HG03175 (cell line): ENCODE results near the gene PIGBOS1.
"Not testable (repeated sequence)": the region's sequence is repeated elsewhere in the genome, so short reads cannot be mapped to it uniquely, and the experiment has no call there.

Experiments used
- ATAC-seq: cut with Tn5 transposase; IDR thresholded peaks from one replicate; pipeline ENCODE4 v1.9.1; 2021; ENCODE audit warnings: mild to moderate bottlenecking, moderate library complexity; ENCODE audit not compliant: unreplicated experiment

The PIGBOS1 gene

DNA sequence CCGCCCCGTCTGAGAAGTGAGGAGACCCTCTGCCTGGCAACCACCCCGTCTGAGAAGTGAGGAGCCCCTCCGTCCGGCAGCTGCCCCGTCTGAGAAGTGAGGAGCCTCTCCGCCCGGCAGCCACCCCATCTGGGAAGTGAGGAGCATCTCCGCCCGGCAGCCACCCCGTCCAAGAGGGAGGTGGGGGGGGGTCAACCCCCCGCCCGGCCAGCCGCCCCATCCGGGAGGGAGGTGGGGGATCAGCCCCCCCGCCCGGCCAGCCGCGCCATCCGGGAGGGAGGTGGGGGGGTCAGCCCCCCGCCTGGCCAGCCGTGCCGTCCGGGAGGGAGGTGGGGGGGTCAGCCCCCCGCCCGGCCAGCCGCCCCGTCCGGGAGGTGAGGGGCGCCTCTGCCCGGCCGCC is 16.1 kb downstream of the PIGBOS1 start:
- ATAC-seq = not testable (repeated sequence)

DNA sequence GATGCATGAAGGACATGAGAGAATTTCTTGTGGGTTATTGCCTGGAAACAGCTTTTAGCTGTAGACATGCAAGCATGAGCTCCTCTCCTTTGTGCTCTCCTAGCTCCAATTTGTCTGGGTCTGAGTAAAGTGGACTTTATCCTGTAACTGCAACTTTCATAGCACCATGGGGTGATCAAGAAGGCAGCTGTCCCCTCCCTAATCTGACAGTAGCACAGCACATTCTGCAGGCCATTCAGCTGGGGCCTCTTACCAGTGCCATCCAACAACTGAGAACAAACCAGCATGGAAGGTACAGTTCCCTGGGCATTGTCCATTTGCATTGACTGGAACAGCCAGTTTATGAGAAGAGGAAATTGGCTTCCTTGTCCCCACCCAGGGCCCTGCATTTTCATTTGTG is 21.6 kb downstream of the PIGBOS1 start:
- ATAC-seq = no peak

- ATAC-seq = peak; percentile 81
These were observed 28.3 kb downstream of the PIGBOS1 start for GRCh38 chr15:55290528-55291057.

GRCh38 chr15:55289746-55290527 is 29.0 kb downstream of the PIGBOS1 start, which contains the start of gene RAB27A:
RAB27A (minus strand) TSS chr15:55289813; CDS start chr15:55234934, 54,879 bp downstream.
- ATAC-seq = peak; percentile 65

- ATAC-seq = peak; percentile 32
These were observed 29.7 kb downstream of the PIGBOS1 start for GRCh38 chr15:55289011-55289745.

GRCh38 chr15:55288006-55288717 is 30.8 kb downstream of the PIGBOS1 start:
- ATAC-seq = no peak

- not testable (repeated sequence) for ATAC-seq
These were observed 32.3 kb downstream of the PIGBOS1 start for GRCh38 chr15:55286442-55287189.

GRCh38 chr15:55284426-55284825 is 34.5 kb downstream of the PIGBOS1 start:
- ATAC-seq = no peak

GRCh38 chr15:55283379-55284147 is 35.4 kb downstream of the PIGBOS1 start:
- ATAC-seq = no peak

- no peak for ATAC-seq
These were observed 36.6 kb downstream of the PIGBOS1 start for GRCh38 chr15:55282284-55282833.

DNA sequence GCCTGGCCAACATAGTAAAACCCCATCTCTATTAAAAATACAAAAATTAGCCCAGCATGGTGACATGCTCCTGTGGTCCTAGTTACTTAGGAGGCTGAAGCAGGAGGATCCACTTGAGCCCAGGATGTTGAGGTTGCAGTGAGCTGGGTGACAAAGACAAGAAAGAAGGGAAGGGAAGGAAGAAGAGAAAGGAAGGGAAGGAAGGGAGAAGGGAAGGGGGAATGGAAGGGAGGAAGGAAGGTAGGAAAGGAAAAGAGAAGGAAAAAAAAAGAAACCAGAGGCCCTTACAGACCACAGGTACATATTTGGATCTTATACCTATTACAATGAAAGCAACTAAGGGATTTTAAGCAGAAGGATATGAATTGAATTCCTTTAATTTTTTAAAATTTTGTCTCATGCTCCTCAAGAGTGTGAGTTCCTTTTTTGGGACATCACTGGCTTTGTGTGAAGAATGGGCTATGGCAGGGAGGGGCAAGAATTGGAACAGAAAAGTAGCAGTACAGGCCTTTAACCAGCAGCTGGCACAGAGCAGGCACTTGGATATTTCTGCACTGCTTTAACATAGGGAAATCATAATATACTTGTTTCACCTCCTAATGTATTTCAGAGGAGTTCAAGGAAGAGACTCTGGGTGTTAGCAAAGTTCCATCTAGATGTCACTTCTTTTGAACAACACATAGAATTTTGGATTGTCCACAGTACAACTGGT is 37.2 kb downstream of the PIGBOS1 start:
- ATAC-seq = no peak

DNA sequence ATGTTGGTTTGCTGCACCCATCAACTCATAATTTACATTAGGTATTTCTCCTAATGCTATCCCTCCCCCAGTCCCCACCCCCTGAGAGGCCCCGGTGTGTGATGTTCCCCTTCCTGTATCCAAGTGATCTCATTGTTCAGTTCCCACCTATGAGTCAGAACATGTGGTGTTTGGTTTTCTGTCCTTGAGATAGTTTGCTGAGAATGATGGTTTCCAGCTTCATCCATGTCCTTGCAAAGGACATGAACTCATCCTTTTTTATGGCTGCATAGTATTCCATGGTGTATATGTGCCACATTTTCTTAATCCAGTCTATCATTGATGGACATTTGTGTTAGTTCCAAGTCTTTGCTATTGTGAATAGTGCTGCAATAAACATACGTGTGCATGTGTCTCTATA is 38.3 kb downstream of the PIGBOS1 start:
- not testable (repeated sequence) for ATAC-seq

- ATAC-seq = peak; percentile 75
These were observed 39.1 kb downstream of the PIGBOS1 start for GRCh38 chr15:55279746-55280351.

- no peak for ATAC-seq
These were observed 39.7 kb downstream of the PIGBOS1 start for GRCh38 chr15:55279100-55279745.

- no peak for ATAC-seq
These were observed 41.2 kb downstream of the PIGBOS1 start for GRCh38 chr15:55277715-55278114.

GRCh38 chr15:55277116-55277564 is 41.8 kb downstream of the PIGBOS1 start:
- peak; percentile 73 for ATAC-seq

DNA sequence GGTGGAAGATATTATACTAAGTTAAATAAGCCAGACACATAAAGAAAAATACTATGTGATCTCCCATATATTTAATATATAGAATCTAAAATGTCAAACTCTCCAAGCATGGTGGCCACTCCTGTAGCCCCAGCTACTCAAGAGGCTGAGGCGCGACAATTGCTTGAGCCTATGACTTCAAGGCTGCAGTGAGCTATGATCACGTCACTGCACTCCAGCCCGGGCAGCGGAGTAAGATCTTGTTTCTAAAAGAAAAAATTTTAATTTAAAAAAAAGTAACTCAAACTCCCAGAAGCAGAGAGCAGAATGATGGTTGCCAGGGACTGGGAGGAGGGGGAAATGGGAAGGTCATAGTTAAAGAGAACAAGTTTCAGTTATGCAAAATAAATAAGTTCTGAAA is 42.6 kb downstream of the PIGBOS1 start:
- no peak for ATAC-seq

GRCh38 chr15:55270291-55270690 is 48.6 kb downstream of the PIGBOS1 start:
- ATAC-seq = no peak
